Activated CD4-positive, CD25-positive, alpha-beta regulatory T cell treated with anti-CD3 and anti-CD28 coated beads, Interleukin-2, amount 50 U/mL, for 72 hours (primary cell): ENCODE measurements around the gene MRPS22.
"Not testable (repeated sequence)": the region's sequence is repeated elsewhere in the genome, so short reads cannot be mapped to it uniquely, and the experiment has no call there.

Experiments
- DNase-seq: peaks from one replicate; pipeline ENCODE4 v3.0.0; 2021

Gene MRPS22

DNA sequence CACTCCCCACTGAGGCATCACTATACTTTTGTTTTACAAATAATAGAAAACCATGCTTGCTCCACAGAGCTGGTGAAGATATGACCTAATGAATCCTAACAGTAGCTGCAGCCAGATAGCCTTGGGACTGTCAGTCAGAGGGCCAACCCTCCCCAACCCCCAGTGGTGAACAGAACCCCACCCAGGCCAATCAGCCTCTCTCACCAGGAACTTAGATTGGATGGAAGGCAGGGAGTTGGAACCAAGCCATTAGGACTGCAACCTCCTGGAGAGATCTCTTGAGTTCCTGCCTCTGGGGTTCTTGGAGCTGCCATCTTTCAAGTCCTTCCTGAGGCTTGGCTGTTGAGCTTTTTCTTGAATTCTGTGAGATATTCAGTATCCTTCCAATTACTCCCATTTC is 3.0 kb upstream of the MRPS22 start:
- DNase-seq, result no peak

- no peak for DNase-seq
These were observed 1.8 kb upstream of the MRPS22 start for GRCh38 chr3:139342054-139342453.

- DNase-seq, result no peak
These were observed 3.0 kb downstream of the MRPS22 start for GRCh38 chr3:139346771-139347170.

DNA sequence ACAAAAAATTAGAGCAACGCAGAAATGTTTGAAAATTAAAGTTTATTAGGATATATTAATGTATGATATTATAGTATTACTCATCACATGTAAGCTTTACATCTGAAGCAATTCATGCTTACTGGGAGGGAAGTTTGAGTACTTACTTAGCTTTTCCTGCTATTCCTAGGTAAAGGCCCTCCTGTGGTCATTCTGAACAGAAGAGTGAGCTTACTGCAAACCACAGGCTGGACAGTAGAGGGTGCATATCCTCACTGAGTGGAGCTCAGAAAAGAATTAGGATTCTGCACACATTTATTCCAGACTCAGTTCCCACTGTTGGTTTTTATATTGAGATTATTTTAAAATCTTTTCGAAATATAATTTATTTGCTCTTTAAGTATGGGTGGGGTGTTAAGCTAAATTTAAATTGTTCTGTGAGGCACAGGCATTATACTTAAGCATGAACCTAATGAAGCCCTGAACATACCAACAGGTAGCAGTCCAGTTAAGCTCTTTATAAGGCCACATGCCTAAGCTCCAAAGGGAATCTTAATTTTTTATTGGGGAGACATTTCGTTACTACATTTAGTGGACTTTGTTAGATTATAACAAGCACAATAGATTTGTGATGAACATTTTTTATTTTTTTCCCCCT is 10.2 kb downstream of the MRPS22 start:
- DNase-seq, result no peak

- DNase-seq, result no peak
These were observed 10.8 kb downstream of the MRPS22 start for GRCh38 chr3:139354661-139355060.

GRCh38 chr3:139355476-139355875 is 11.7 kb downstream of the MRPS22 start:
- DNase-seq, result no peak

DNA sequence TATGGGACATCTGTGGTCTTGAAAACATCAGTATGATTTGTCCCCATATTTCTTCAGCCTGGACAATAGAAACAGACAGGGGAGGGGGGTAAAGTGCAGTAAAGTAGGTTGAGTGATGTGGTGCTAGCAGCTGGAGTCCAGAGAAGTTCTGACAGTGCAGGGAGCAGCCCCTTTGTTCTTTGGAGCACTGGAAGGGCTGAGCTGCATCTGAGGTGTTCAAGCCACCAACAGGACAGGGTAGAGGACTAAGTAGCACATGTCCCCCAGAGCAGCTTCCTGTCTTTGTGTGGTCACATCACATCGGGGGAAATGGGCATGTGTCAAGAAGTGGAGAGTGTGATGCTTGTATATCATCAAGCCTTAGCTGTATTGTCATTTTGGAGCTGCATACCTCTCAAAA is 12.1 kb downstream of the MRPS22 start:
- DNase-seq, result no peak

GRCh38 chr3:139357899-139358298 is 14.1 kb downstream of the MRPS22 start:
- DNase-seq, result no peak

- no peak for DNase-seq
These were observed 15.2 kb downstream of the MRPS22 start for GRCh38 chr3:139358841-139359562.

GRCh38 chr3:139361276-139361675 is 17.5 kb downstream of the MRPS22 start:
- no peak for DNase-seq

DNA sequence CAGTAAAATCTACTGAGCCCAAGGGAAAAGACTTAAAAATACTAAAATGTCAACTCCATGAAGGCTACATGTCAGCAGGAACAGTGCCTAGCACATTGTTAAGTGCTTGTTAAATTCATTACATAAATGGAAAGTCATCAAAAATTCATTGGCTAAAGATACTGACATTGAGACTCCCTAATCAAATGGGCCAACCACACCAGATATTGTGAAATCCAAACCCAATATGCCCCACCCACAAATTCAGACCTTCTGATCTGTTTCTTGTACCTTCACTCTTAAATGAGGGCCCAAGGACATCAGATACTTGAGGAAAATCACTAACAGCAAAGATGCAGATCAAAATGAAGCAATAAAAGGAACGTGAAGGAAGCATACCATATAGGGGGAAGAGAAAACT is 20.7 kb downstream of the MRPS22 start:
- no peak for DNase-seq

GRCh38 chr3:139374099-139374498 is 30.3 kb downstream of the MRPS22 start:
- no peak for DNase-seq

GRCh38 chr3:139377378-139377777 is 33.6 kb downstream of the MRPS22 start:
- DNase-seq, result no peak

DNA sequence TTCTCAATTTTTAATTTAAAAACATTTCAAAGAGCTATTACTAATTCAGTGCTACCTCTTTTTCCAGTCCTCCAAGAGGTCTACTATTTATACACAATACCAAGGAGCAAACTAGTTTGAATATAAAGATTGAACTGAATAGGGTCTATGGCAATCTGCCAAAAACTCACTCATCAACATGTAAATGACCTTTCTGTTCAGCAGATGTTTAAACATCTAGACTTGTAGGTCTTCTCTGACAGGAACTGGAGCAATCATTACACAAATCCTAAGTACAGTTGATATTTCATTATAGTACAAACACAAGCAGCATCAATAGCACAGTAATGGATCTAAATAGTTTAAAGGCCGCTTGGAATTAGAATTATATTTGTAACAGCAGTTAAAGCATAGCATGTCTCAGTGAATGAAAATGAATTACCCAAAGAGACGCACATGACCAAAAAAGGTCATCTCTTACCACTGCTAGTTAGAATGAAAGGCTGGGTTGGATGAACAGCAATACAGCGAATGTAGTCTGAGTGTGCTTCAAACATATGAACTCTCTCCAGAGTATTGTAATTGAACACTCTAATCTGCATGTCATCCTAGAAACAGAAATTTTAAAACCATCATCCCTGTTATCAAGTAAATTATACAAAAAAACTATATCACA is 34.9 kb downstream of the MRPS22 start:
- DNase-seq, result no peak

DNA sequence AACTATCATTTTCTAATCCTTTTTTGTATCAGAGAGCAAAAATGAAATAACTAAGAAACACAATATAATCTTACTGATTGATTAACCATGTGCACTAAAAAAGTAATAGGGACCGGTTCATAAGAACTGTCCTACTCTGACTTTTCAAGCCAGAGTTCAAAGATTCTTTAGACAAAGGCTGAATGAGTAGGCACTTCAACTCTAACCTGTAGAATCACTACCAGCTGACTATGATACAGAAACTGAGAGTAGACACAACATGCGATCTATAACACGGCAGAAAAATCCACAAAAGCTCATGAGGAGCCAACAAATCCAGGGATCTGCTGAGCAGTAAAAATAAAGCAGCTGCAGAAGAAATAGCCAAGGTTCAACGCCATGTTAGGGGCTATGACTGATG is 36.8 kb downstream of the MRPS22 start:
- DNase-seq, result no peak

DNA sequence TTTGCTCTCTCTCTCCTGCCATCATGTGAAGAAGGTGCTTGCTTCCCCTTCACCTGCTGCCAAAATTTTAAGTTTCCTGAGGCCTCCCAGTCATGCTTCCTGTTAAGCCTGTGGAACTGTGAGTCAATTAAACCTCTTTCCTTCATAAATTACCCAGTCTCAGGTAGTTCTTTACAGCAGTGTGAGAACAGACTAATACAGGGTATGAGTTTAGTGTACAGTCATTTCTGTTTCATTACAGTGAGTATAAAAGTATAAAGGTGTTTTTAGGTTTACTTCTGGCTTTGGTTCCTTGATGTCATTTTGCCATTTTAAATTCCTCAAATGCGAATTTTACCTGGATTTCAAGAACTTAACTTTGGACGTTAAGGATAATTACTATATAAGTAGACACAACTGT is 38.5 kb downstream of the MRPS22 start:
- not testable (repeated sequence) for DNase-seq

DNA sequence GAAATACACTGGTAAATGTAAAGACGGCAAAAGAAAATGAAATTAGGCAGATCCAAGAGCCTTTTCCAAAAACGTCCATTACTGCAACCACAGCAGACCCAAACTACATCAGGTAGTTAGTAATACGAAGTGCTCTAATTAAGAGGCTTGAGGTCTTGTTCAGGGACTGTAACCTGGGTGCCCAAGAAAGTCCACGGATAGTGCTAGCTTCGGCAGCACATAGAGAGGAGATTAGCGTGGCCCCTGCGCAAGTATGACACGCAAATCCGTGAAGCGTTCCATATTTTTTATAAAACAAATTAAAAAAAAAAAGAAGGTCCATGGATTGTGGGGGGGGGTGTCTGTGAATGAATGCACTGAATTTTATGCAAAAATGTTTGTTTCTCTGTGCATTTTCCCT is 44.3 kb downstream of the MRPS22 start:
- no peak for DNase-seq

DNA sequence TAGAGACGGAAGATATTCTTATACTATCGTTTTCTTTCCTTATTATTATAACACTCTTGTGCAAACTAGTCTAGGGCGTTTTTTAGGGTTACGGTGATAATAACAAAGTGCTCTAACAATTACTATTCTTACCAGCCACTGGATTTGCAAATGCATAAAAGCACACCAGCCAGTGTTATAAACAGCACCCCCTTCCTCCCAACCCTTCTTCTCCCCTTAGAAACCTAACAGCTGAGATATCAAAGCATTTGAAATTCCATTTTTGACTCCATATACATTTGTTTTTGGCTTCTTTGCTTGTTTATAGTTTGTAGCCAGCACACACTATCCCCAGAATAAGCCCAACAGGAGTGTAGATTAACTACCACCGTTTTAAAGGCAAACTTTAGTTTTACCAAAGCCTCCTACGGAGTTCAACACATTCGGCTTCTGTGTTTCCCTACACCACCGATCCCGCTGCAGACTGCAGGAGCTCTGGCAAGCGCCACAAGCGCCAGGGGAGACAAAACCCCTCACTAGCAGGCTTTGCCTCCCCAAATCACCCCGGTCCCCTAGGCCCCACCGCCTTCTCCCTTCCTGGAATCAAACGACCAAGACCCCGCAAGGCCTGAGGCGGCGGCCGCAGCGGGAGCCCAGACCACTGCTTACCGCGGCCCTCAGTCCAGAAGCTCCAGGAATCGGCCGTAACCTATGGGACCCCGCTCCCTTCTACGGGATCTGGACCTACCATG is 45.2 kb downstream of the MRPS22 start:
- DNase-seq, result no peak

DNA sequence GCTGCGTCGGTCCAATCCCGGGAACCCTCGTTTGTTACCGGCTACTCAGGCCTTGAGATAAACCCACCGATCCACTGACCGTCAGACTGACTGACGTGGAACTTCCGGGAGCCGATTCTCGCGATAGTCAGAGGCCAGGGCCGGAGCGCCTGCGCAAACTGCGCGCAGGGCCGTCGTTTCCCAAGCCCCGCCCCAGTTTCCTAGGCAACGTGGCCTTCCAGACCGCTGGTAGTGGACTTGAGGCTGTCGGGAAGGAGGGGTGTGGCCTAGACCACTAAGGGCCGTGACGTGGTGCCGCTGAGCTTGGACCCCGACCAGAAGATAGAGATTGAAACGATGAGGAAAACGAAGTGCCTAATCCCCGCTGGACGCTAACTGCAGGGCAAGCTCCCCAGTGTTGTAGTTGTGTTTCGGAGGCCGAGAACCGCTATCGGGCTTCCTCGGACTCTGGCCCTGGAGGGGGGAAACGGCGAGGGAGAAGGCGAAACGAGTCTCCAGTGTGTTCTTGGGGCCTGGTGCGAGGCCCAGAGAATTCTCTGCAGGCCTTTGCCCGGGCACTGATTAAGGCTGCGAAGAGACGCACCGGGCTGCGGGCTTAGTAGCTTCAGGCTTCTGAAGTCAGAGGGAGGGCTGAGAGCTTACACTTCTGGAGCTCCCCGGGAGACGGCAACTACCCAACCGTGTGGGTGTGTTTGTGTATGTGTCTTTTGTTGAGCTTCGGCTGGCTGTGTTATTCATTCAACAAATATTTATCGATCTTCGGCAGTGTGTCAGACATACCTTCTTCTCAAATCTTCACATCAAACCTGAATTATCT is 45.9 kb downstream of the MRPS22 start, which contains the start of gene COPB2:
Gene COPB2 (minus strand): TSS at position 96 of the 817 bp plus-strand sequence. CDS start 97 bp downstream, outside the sequence.
- DNase-seq, result peak; percentile 99

- DNase-seq, result no peak
These were observed 50.3 kb downstream of the MRPS22 start for GRCh38 chr3:139394116-139394515.

GRCh38 chr3:139396707-139397106 is 52.9 kb downstream of the MRPS22 start:
- no peak for DNase-seq

GRCh38 chr3:139401155-139401554 is 57.3 kb downstream of the MRPS22 start:
- not testable (repeated sequence) for DNase-seq
